Measurements from ENCODE around the gene DHRS3. TPM values are rescaled to one million over a fixed set of nuclear protein-coding genes. Genes with fewer than 3 reads are reported as not detected.

The DHRS3 gene
- total and polyA plus RNA-seq, 2 of the 13 experiments (the other 11 are each of a cell fraction or from before 2014, with no cell fraction given) = 48.5 to 90.5 TPM

- no peak for TF ChIP-seq ZFP41 (CRISPR knock-in tag; IDR thresholded peaks at IDR 0.05; ENCODE audit: borderline replicate concordance)
- no peak for TF ChIP-seq NONO (IDR thresholded peaks at IDR 0.05)
- TF ChIP-seq NONO (CRISPR knock-in tag; conservative IDR thresholded peaks at IDR 0.05) = 0 out of 2 replicates have a peak, but pooled peaks have one; percentile 59
- TF ChIP-seq FOXP1 (IDR thresholded peaks at IDR 0.05) = no peak
- TF ChIP-seq FOXP1 (CRISPR knock-in tag; IDR thresholded peaks at IDR 0.05) = no peak
- TF ChIP-seq, protein P1, sequence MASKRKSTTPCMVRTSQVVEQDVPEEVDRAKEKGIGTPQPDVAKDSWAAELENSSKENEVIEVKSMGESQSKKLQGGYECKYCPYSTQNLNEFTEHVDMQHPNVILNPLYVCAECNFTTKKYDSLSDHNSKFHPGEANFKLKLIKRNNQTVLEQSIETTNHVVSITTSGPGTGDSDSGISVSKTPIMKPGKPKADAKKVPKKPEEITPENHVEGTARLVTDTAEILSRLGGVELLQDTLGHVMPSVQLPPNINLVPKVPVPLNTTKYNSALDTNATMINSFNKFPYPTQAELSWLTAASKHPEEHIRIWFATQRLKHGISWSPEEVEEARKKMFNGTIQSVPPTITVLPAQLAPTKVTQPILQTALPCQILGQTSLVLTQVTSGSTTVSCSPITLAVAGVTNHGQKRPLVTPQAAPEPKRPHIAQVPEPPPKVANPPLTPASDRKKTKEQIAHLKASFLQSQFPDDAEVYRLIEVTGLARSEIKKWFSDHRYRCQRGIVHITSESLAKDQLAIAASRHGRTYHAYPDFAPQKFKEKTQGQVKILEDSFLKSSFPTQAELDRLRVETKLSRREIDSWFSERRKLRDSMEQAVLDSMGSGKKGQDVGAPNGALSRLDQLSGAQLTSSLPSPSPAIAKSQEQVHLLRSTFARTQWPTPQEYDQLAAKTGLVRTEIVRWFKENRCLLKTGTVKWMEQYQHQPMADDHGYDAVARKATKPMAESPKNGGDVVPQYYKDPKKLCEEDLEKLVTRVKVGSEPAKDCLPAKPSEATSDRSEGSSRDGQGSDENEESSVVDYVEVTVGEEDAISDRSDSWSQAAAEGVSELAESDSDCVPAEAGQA (IDR thresholded peaks at IDR 0.05; ENCODE audit: low read depth) = no peak
- TF ChIP-seq, protein P1 (CRISPR knock-in tag; IDR thresholded peaks at IDR 0.05; ENCODE audit: borderline replicate concordance) = 0 out of 2 replicates have a peak, but pooled peaks have one; percentile 8
- TF ChIP-seq GABPB1 (CRISPR knock-in tag; IDR thresholded peaks at IDR 0.05) = peak; percentile 55; the same call in 1 of the 2 replicates
- TF ChIP-seq ZNF558 (CRISPR knock-in tag; IDR thresholded peaks at IDR 0.05; ENCODE audit: borderline replicate concordance) = 0 out of 2 replicates have a peak, but pooled peaks have one; percentile 1
- peak; percentile 19; the same call in 1 of the 2 replicates for TF ChIP-seq SAP130 (CRISPR knock-in tag; IDR thresholded peaks at IDR 0.05; ENCODE audit: low read depth)
- TF ChIP-seq JARID2 (CRISPR knock-in tag; IDR thresholded peaks at IDR 0.05; ENCODE audit: insufficient replicate concordance) = peak; percentile 23
- 0 out of 2 replicates have a peak, but pooled peaks have one; percentile 24 for TF ChIP-seq FOXC1 (CRISPR knock-in tag; IDR thresholded peaks at IDR 0.05; ENCODE audit: borderline replicate concordance)
- peak; percentile 92 for TF ChIP-seq KAT7 (CRISPR knock-in tag; IDR thresholded peaks at IDR 0.05; ENCODE audit: borderline replicate concordance)
- peak; percentile 99 for TF ChIP-seq RBFOX2 (IDR thresholded peaks at IDR 0.05; ENCODE audit: low read depth, low read length)
- TF ChIP-seq PHF8 (CRISPR knock-in tag; IDR thresholded peaks at IDR 0.05) = peak; percentile 68
- TF ChIP-seq PPARG (CRISPR knock-in tag; conservative IDR thresholded peaks at IDR 0.05) = no peak
- TF ChIP-seq IKZF5 (CRISPR knock-in tag; IDR thresholded peaks at IDR 0.05) = peak; percentile 55; the same call in 1 of the 2 replicates
- peak; percentile 31; the same call in 1 of the 2 replicates for TF ChIP-seq HOXA5 (CRISPR knock-in tag; IDR thresholded peaks at IDR 0.05)
- no peak for TF ChIP-seq ZNF329 (CRISPR knock-in tag; IDR thresholded peaks at IDR 0.05; ENCODE audit: low read depth)
- TF ChIP-seq UBTF (CRISPR knock-in tag; IDR thresholded peaks at IDR 0.05) = peak; percentile 54; the same call in 1 of the 2 replicates
These were observed 1.2 kb downstream of the DHRS3 start (continued) for GRCh38 chr1:12616709-12617373.
